HEK293 (cell line): ENCODE measurements around the gene DHCR7.

Source experiments
- MYNN ChIP-seq: fragments of 450-650 bp; formaldehyde crosslinking; IDR thresholded peaks from 2 replicates; pipeline ENCODE4 v1.5.1; 2016; ENCODE audit warnings: missing biosample characterization, missing genetic modification characterization, borderline replicate concordance
- SP7 ChIP-seq: fragments of 450-650 bp; formaldehyde crosslinking; IDR thresholded peaks from 2 replicates; pipeline ENCODE4 v1.5.1; 2016; ENCODE audit warnings: missing biosample characterization, missing genetic modification characterization
- ZNF530 ChIP-seq: fragments of 450-650 bp; formaldehyde crosslinking; IDR thresholded peaks from 2 replicates; pipeline ENCODE4 v1.5.1; 2016; ENCODE audit warnings: low read depth, missing biosample characterization, missing genetic modification characterization
- ZNF549 ChIP-seq: fragments of 450-650 bp; IDR thresholded peaks from 2 replicates; pipeline ENCODE4 v1.5.1; 2018; ENCODE audit warnings: missing biosample characterization, missing genetic modification characterization, mild to moderate bottlenecking, inconsistent platforms, moderate library complexity
- TF ChIP-seq, protein P1 (sequence below): fragments of 450-650 bp; formaldehyde crosslinking; IDR thresholded peaks from 2 replicates; pipeline ENCODE4 v1.5.1; 2016; ENCODE audit warnings: missing biosample characterization, missing genetic modification characterization
- TF ChIP-seq, protein P2 (sequence below): fragments of 450-650 bp; formaldehyde crosslinking; IDR thresholded peaks from 2 replicates; pipeline ENCODE4 v1.5.1; 2017; ENCODE audit warnings: missing biosample characterization, missing genetic modification characterization

DNA sequence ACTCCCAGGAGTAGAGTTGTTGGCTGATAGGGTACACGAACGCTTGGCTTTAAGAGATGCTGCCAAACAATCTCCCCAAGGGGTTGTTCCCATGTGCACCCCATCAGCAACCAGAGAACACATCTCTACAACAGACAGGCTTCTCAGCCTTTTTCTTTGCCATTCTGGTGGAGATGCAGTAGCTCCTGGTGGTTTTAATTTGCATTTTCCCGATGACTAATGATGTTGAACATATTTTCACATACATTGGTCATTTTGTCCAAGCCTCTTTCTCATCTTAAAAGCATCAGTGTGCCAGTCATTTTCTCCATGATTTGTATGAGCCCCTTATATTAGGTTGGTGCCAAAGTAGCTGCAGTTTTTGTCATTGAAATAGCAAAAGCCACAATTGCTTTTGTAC is 21.8 kb downstream of the DHCR7 start:
- TF ChIP-seq, protein P1, sequence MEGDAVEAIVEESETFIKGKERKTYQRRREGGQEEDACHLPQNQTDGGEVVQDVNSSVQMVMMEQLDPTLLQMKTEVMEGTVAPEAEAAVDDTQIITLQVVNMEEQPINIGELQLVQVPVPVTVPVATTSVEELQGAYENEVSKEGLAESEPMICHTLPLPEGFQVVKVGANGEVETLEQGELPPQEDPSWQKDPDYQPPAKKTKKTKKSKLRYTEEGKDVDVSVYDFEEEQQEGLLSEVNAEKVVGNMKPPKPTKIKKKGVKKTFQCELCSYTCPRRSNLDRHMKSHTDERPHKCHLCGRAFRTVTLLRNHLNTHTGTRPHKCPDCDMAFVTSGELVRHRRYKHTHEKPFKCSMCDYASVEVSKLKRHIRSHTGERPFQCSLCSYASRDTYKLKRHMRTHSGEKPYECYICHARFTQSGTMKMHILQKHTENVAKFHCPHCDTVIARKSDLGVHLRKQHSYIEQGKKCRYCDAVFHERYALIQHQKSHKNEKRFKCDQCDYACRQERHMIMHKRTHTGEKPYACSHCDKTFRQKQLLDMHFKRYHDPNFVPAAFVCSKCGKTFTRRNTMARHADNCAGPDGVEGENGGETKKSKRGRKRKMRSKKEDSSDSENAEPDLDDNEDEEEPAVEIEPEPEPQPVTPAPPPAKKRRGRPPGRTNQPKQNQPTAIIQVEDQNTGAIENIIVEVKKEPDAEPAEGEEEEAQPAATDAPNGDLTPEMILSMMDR = no peak
- no peak for TF ChIP-seq MYNN (tag by site-specific recombination)
- no peak for TF ChIP-seq ZNF549 (tag by site-specific recombination)
- TF ChIP-seq, protein P2, sequence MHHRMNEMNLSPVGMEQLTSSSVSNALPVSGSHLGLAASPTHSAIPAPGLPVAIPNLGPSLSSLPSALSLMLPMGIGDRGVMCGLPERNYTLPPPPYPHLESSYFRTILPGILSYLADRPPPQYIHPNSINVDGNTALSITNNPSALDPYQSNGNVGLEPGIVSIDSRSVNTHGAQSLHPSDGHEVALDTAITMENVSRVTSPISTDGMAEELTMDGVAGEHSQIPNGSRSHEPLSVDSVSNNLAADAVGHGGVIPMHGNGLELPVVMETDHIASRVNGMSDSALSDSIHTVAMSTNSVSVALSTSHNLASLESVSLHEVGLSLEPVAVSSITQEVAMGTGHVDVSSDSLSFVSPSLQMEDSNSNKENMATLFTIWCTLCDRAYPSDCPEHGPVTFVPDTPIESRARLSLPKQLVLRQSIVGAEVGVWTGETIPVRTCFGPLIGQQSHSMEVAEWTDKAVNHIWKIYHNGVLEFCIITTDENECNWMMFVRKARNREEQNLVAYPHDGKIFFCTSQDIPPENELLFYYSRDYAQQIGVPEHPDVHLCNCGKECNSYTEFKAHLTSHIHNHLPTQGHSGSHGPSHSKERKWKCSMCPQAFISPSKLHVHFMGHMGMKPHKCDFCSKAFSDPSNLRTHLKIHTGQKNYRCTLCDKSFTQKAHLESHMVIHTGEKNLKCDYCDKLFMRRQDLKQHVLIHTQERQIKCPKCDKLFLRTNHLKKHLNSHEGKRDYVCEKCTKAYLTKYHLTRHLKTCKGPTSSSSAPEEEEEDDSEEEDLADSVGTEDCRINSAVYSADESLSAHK = no peak
- TF ChIP-seq ZNF530 (tag by site-specific recombination) = no peak
- no peak for TF ChIP-seq SP7 (tag by site-specific recombination)
